ENCODE results near the gene KIF18A. TPM values are rescaled to one million over a fixed set of nuclear protein-coding genes. Genes with fewer than 3 reads are reported as not detected.

KIF18A gene
- total and polyA plus RNA-seq, 2 of the 13 experiments (the other 11 are each of a cell fraction or from before 2014, with no cell fraction given), result 3.4 to 14.4 TPM

- no peak for TF ChIP-seq PRDM15 (CRISPR knock-in tag; IDR thresholded peaks at IDR 0.05)
- TF ChIP-seq ATF4 (CRISPR knock-in tag; IDR thresholded peaks at IDR 0.05), result peak in 1 of 2 experiments; percentile 59; a peak in 1 of 4 replicates
- peak; percentile 56 for TF ChIP-seq RFXAP (CRISPR knock-in tag; IDR thresholded peaks at IDR 0.05; ENCODE audit: borderline replicate concordance)
- TF ChIP-seq POLR2G (IDR thresholded peaks at IDR 0.05; ENCODE audit: low read depth, low read length), result peak; percentile 87
- TF ChIP-seq HNRNPL (IDR thresholded peaks at IDR 0.05; ENCODE audit: low read depth, low read length), result 0 out of 2 replicates have a peak, but pooled peaks have one; percentile 42
- no peak for TF ChIP-seq ZNF691 (CRISPR knock-in tag; IDR thresholded peaks at IDR 0.05; ENCODE audit: borderline replicate concordance, low read depth)
- TF ChIP-seq NFYB (CRISPR knock-in tag; IDR thresholded peaks at IDR 0.05), result peak; percentile 90
- TF ChIP-seq ZNF747 (CRISPR knock-in tag; IDR thresholded peaks at IDR 0.05; ENCODE audit: borderline replicate concordance), result peak; percentile 46; the same call in 1 of the 2 replicates
- TF ChIP-seq MEF2D (CRISPR knock-in tag; IDR thresholded peaks at IDR 0.05), result no peak
- TF ChIP-seq TBP (CRISPR knock-in tag; IDR thresholded peaks at IDR 0.05), result no peak
- 0 out of 2 replicates have a peak, but pooled peaks have one; percentile 28 for TF ChIP-seq SP5 (CRISPR knock-in tag; IDR thresholded peaks at IDR 0.05; ENCODE audit: borderline replicate concordance, low read depth)
- peak; percentile 67; the same call in 1 of the 2 replicates for TF ChIP-seq KDM5B (CRISPR knock-in tag; IDR thresholded peaks at IDR 0.05; ENCODE audit: borderline replicate concordance)
Observed at GRCh38 chr11:28107750-28108618, at the start of gene KIF18A, which contains the start of gene METTL15 (continued).
